OCI-LY7 (cell line): Measurements from ENCODE around the gene NFATC1.

Experiments
- EZH2phosphoT487 ChIP-seq: fragments of 200-600 bp; sonication (generic); IDR thresholded peaks from 2 replicates; pipeline ENCODE4 v1.6.1; 2018; ENCODE audit warnings: low read depth, borderline replicate concordance, mild to moderate bottlenecking, mixed run types, antibody characterized with exemption, low read length, moderate library complexity, mixed read lengths
- TF ChIP-seq, protein P1 (sequence below): fragments of 200-600 bp; sonication (generic); conservative IDR thresholded peaks from 2 replicates; pipeline ENCODE4 v1.5.1; 2014; ENCODE audit warnings: mild to moderate bottlenecking, antibody characterized with exemption, low read length, moderate library complexity, mixed read lengths

DNA sequence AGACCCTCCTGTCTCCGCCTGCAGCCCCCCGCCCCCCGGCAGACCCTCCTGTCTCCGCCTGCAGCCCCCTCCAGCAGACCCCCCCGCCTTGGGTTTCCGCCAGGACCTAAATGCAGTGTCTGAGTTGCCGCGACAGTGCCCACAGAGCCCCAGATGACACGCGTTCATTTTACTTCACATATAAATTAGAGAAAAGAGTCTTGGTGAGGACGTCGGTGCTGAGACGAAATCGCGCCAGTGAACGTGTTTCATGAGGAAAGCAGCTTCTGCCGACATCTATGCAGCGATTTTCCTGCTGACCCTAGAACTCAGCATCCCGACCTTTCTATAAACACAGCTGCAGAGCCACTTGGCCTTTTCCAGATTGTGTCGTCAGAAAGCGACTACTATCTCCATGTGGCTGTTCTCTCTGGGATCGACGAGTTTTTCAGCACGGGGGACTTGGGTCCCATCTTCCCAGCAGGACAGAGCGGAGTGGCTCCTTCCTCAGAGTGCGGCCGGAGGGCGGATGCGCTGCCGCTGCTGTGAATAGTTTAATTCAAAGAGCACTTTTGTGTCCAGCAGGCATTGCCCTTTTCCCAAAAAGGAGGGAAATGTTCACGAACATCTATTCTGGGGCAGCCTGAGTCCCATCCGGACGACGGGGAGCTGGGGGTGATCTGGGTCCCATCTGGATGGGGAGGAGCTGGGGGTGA lies 136.7 kb downstream of the NFATC1 start:
- TF ChIP-seq EZH2phosphoT487 = no peak
- TF ChIP-seq, protein P1, sequence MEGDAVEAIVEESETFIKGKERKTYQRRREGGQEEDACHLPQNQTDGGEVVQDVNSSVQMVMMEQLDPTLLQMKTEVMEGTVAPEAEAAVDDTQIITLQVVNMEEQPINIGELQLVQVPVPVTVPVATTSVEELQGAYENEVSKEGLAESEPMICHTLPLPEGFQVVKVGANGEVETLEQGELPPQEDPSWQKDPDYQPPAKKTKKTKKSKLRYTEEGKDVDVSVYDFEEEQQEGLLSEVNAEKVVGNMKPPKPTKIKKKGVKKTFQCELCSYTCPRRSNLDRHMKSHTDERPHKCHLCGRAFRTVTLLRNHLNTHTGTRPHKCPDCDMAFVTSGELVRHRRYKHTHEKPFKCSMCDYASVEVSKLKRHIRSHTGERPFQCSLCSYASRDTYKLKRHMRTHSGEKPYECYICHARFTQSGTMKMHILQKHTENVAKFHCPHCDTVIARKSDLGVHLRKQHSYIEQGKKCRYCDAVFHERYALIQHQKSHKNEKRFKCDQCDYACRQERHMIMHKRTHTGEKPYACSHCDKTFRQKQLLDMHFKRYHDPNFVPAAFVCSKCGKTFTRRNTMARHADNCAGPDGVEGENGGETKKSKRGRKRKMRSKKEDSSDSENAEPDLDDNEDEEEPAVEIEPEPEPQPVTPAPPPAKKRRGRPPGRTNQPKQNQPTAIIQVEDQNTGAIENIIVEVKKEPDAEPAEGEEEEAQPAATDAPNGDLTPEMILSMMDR = no peak
